Choroid plexus epithelial cell (primary cell): ENCODE results near the gene EFNA3.

Source experiments
- DNase-seq: peaks from one replicate; pipeline ENCODE4 v3.0.0-alpha.2; 2010; ENCODE audit warnings: low read depth
- H3K4me3 ChIP-seq: 2 replicates; pipeline ENCODE4 v1.5.1; 2011; ENCODE audit warnings: low read depth, mild to moderate bottlenecking, control low read depth, low read length, moderate library complexity
- TF ChIP-seq, protein P1 (sequence below): conservative IDR thresholded peaks from 2 replicates; pipeline ENCODE4 v1.5.1; 2011; ENCODE audit warnings: low read depth, mild to moderate bottlenecking, control low read depth, inconsistent platforms, low read length, moderate library complexity

Gene EFNA3

DNA sequence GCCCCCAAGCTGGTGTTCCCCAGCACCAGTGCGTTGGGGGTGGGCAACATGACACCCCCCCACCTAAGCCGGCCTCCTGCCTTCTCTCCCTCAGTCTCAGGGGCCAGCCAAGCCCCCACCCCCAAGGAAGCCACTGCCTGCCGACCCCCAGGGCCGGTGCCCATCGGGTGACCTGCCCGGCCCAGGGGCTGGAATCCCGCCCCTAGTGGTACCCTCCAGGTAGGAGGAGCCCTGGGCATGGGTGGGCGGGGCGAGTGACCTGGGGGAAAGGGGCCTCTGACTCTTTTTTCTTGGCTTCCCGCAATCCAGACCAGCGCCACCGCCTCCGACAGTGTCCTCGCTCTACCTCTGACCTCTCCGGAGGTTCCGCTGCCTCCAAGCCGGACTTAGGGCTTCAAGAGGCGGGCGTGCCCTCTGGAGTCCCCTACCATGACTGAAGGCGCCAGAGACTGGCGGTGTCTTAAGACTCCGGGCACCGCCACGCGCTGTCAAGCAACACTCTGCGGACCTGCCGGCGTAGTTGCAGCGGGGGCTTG lies 16.4 kb upstream of the EFNA3 start:
- peak overlapping the region; percentile 11 for H3K4me3 ChIP-seq
- DNase-seq: no peak
- TF ChIP-seq, protein P1, sequence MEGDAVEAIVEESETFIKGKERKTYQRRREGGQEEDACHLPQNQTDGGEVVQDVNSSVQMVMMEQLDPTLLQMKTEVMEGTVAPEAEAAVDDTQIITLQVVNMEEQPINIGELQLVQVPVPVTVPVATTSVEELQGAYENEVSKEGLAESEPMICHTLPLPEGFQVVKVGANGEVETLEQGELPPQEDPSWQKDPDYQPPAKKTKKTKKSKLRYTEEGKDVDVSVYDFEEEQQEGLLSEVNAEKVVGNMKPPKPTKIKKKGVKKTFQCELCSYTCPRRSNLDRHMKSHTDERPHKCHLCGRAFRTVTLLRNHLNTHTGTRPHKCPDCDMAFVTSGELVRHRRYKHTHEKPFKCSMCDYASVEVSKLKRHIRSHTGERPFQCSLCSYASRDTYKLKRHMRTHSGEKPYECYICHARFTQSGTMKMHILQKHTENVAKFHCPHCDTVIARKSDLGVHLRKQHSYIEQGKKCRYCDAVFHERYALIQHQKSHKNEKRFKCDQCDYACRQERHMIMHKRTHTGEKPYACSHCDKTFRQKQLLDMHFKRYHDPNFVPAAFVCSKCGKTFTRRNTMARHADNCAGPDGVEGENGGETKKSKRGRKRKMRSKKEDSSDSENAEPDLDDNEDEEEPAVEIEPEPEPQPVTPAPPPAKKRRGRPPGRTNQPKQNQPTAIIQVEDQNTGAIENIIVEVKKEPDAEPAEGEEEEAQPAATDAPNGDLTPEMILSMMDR: no peak

DNA sequence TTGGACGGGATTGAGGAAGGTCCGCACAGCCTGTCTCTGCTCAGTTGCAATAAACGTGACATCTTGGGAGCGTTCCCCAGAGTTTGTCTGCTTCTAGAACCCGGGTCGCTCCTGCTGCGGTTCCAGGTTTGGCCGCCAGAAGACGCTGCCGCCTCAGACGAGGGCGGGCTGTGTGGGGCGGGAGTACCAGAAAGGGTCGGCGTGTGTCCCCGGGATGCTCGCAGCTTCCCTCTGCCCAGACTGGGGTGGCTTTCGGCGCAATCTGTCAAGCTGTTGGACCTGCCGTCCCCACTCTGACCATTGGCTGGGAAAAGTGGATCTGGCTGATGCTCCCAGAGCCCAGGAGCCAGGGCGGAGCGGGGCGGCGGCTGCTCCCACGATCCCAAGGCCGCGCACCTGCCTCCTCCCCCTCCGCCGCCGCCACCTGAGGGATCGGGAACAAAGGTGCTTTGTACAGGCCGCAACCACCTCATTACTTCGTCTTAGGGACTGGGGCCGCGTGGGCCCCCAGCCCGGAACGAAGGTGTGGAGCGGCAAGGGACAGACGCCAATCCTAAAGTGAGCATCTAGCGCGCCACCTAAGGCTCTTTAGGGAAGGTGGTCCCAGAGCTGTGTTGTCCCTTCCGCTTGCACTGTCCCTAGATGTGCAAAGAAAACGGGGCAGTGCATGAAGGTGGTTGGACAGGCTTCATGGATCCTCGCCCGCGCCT lies 15.8 kb upstream of the EFNA3 start:
- DNase-seq: peak; percentile 65
- peak overlapping the region; percentile 31 for H3K4me3 ChIP-seq
- TF ChIP-seq, protein P1: peak; percentile 90

DNA sequence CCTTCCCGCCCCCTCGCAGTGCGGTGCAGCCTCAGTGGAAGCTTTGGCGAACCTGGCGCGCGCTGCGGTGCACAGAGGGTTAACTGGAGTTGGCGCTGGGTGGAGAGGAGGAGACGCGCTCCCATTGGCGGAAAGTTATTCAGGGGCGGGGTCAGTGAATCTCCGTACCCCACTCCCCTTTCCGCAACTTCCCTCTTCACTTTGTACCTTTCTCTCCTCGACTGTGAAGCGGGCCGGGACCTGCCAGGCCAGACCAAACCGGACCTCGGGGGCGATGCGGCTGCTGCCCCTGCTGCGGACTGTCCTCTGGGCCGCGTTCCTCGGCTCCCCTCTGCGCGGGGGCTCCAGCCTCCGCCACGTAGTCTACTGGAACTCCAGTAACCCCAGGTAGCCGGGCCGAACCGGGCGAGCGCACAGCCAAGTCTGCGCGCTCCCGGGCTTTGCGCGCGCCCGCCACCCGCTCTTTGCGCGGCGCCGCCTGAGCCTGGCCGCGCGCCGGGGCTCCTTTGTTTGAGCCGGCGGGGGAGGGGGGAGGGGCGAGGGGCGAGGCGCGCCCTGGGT lies 15.0 kb upstream of the EFNA3 start, which contains the start of gene EFNA4:
EFNA4 (plus strand) TSS at position 191 of the 561 bp plus-strand sequence; CDS start at position 275, 84 bp downstream.
- peak; percentile 88 for DNase-seq
- TF ChIP-seq, protein P1: no peak
- H3K4me3 ChIP-seq: peak within 1 kb of the TSS; percentile 94

DNA sequence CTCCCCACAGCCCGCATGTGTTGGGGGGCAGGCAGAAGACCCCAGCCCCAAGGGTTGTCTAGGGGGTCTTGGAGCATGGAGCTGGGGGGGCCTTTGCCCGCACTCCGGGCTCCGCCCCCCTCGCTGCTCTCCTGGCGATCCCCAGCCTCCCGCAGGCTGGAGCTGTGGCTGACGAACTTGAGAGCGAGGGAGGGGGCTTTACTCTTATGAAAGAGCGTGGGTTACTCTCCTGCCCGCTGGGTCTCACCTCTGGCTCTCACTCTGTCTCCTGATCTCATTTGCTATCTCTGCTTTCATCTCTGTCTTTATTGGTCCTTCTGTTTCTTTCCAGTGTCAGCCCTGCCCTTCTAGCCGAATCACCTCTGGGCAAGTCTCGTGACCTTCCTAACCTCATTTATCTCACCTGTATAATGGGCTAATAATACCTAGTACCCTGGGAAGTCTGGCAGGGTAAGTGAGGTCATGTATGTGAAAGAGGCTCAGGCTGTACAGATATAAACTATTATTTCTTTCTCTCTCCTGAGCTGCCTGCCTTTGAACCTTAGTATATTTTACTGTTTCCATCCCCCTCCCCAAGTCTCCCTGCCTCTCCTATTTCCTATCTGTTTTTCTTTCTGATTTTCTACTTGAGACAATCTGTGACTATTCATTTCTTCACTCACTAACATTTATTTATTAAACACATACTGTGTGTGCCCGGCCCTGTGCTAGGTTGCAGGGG lies 14.4 kb upstream of the EFNA3 start:
- peak overlapping the region; percentile 94 for H3K4me3 ChIP-seq
- TF ChIP-seq, protein P1: no peak
- peak; percentile 39 for DNase-seq

DNA sequence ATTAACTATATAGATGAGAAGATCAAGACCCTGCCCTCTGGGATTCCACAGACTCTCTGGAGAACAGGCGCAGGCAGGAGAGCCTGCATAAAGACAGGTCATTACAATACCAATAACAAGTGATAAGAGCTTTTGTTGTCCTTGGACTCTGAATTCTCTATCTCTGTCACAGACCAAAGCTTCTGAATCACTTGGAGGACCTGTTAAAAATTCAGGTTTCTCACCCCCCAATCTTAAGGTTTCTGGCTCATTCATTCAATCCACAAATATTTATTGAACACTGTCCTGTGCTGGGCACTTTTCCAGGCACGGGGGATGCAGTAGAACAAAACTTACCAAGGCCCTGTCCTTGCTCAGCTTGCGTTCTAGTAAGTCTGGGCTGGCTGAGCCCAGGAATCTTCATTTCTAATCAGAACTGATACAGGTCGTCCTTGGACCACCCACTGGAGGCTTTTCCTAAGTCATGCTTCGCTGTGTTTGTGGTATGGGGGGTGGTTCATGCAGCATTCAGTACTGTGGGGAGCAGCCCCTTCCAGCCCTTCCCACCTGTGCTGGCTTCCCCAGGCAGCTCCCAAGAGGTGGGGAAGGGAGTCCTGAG lies 13.7 kb upstream of the EFNA3 start:
- TF ChIP-seq, protein P1: no peak

DNA sequence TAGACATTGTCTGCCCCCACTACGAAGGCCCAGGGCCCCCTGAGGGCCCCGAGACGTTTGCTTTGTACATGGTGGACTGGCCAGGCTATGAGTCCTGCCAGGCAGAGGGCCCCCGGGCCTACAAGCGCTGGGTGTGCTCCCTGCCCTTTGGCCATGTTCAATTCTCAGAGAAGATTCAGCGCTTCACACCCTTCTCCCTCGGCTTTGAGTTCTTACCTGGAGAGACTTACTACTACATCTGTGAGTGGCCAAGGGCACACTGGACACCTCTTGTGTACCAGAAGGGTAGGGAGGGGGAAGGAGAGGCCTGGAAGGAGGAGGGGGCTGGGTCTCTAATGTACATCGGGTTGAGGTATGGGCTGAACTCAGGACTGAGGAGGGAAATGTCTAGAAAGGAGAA lies 11.9 kb upstream of the EFNA3 start:
- H3K4me3 ChIP-seq: no peak overlapping the region
- TF ChIP-seq, protein P1: no peak
- no peak for DNase-seq

More for the DNA sequence above, 13.7 kb upstream of the EFNA3 start:
- no peak overlapping the region for H3K4me3 ChIP-seq
- DNase-seq: no peak
